H4 (cell line): ENCODE data around the gene IP6K1. TPM values are rescaled to one million over a fixed set of nuclear protein-coding genes. Genes with fewer than 3 reads are reported as not detected.

Source experiments
- DNase-seq: peaks from one replicate; pipeline ENCODE4 v3.0.0-alpha.2; 2015; ENCODE audit warnings: low spot score
- total RNA-seq: library from RNA; depleted of rRNA; stranded (reverse); fragments of >200 nt; shearing (Covaris generic); gene quantifications from 2 replicates; pipeline ENCODE4 v1.2.3, GENCODE V29; 2014

Gene IP6K1
- total RNA-seq, 1 experiment from 2014 or later, result 13.0 TPM

GRCh38 chr3:49724586-49724985 is 61.8 kb downstream of the IP6K1 start:
- DNase-seq, result no peak

- DNase-seq, result peak; percentile 90
These were observed 62.5 kb downstream of the IP6K1 start, which contains the start of gene GMPPB for GRCh38 chr3:49723628-49724551. TSS of gene GMPPB (minus strand) at chr3:49723951. CDS start at chr3:49723726, 225 bp downstream.

- no peak for DNase-seq
These were observed 63.1 kb downstream of the IP6K1 start for GRCh38 chr3:49723296-49723627.

DNA sequence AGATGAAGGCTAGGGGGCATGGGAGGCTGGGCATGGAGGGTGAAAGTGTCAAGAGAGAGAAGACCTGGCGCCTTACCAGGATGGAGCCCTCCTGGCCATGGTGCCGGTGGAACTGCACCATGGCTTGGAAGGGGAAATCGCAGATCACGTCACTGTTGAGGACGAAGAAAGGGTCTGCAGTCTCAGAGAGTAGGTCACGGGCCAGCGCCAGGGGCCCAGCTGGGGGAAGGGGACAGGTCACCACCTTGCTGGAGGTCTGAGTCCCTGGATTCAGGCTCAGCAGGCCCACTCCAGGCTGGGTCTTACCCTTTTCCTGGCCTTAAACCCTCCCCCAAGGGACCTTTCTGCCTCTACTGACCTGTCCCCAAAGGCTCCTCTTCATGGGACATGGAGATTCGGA is 63.4 kb downstream of the IP6K1 start:
- no peak for DNase-seq

DNA sequence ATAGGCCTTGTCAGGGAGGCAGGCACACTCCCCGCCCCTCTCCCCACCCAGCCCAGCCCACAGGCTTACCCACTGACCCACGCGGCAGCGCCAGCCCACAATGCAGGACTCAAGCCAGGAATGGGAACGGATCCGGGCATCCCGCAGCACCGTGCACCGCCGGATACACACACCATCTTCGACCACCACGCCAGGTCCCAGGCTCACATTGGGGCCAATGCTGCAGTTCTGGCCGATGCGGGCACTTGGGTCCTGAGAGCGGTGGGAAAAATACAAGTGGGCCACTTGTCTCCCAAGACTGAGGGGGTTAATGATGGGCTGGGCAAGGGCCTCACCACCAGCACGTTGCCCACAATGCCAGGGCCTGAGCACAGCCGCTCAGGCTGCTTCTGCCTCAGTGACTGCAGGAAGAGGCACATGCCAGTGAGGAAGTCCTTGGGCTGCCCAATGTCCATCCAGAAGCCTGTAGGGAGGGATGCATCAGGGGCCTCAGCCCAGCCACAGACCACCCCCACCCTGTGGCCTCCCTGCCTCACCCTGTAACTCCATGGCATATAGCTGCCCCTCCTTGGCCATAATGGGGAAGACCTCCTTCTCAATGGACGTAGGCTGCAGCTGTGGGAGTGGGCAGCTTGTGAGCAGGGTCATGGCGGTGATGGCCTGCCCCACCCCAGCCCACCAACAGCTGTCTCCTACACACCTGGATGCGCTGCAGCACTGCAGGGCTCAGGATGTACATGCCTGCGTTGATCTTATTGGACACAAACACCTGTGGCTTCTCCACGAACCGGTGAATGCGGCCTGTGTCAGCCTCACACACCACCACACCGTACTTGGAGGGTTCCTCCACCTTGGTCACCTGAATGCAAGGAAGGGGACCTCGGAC is 64.2 kb downstream of the IP6K1 start:
- DNase-seq, result no peak

DNA sequence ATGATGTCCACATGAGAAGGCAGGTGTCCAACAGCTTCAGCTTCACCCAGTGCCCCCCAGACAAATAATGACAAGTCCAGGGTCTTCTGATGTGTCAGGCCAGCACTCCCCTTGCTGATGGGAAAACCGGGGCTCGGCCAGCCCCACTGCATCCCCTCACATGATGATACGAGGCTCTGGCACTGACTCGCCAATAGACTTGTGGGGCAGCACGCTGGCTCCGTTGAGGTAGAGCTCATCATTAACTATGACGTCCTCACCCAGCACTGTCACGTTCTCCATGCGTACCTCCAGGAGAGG is 64.8 kb downstream of the IP6K1 start:
- DNase-seq, result no peak

DNA sequence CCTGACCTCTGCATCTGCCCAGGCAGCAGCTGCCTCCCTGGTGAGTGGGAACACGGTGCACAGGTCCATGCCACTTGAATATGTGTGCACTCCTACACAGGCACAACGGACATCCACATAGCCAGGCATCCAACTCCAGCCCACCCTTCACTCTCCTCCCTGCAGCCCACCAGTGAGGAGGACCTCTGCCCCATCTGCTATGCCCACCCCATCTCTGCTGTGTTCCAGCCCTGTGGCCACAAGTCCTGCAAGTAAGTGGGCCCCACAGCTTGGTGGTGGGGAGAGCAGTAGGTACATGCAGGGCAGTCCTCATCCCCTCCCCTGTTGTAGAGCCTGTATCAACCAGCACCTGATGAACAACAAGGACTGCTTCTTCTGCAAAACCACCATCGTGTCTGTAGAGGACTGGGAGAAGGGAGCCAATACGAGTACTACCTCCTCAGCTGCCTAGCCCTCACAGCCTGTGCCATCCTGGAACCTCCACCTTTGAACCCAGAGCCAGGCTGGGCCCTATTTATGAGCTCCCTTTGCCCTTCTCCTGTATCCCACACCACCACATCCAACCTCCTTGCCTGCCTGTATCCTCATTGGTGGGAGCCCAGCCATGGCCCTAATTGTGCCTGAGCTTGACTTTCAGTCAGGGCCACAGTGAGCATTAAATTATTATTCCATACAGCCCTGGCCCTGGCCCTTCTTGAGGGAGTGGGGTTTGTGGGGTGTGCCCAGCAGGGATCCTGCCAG is 65.3 kb downstream of the IP6K1 start:
- DNase-seq, result no peak

DNA sequence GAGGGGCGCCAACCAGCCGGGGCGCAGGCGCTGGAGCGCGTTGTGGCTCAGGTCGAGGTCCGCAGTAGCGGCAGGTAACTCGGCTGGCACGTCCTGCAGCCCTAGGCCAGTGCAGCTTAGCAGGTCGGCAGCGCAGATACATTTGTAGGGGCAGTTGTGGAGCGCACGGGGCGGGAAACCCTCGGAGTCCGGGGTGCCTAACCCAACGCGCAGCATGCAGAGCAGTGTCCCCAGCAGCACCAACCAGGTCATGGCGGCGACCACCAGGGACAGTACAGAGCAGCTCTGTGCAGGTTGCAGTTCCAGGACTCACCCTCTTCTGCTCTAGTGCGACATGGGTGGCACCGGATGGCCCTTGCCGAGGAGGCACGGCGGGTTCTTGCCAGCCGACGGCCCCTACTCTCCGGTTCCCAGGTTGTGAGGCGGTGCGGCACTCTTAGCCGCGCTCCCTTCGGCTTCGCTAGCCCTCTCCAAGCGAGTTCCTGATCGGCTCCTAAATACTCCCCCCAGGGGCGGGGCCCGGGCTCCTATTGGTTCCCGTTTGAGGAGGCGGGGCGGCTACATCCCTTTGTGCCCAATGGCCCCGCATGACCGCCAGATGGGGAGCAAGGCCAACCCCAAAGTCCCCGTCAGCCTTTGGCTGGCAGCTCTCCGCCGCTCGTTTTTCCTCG is 67.0 kb downstream of the IP6K1 start, which contains the start of gene AMIGO3:
Gene AMIGO3, minus strand, starts transcription at position 471 of the 671 bp plus-strand sequence. Its CDS starts 219 bp downstream, at position 252.
- DNase-seq, result no peak

GRCh38 chr3:49718858-49719213 is 67.5 kb downstream of the IP6K1 start:
- DNase-seq, result no peak

GRCh38 chr3:49717959-49718857 is 68.1 kb downstream of the IP6K1 start:
- DNase-seq, result no peak

GRCh38 chr3:49717211-49717958 is 69.0 kb downstream of the IP6K1 start:
- DNase-seq, result no peak

DNA sequence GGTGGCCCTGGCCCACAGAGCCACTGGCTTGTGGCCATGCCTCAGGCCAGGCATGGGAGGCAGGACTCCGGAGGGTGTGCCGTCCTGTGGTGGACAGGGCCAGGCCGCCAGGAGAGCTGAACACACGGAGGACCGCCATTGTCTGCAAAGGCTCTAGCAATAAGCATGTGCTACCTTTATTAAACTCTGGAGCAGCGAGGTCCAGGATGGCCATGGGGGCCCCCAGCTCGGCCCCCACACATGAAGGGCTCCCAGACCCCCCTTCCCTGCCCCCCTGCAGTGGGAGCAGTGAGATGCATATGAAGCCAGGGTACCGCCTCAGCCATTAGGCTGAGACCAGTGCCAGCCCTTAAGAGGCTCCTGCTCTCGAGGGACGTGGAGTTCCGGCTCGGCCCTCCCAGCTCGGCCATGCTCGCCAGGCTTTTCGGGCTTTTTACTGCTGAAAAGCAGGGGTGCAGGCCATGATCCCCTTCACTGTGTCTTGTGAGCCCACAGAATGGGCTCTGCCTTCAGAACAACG is 69.6 kb downstream of the IP6K1 start:
- DNase-seq, result no peak

- DNase-seq, result no peak
These were observed 70.2 kb downstream of the IP6K1 start for GRCh38 chr3:49716169-49716568.

GRCh38 chr3:49715611-49716121 is 70.7 kb downstream of the IP6K1 start:
- DNase-seq, result no peak

- no peak for DNase-seq
These were observed 71.4 kb downstream of the IP6K1 start for GRCh38 chr3:49714728-49715550.

- no peak for DNase-seq
These were observed 72.8 kb downstream of the IP6K1 start for GRCh38 chr3:49713336-49714105.

- no peak for DNase-seq
These were observed 73.6 kb downstream of the IP6K1 start for GRCh38 chr3:49712631-49713317.
